HG03558 (cell line): ENCODE measurements around the gene ZSCAN26.
A peak's percentile ranks its signal among the peaks of the same experiment; 100 is the strongest.
"Not testable (repeated sequence)": the region's sequence is repeated elsewhere in the genome, so short reads cannot be mapped to it uniquely, and the experiment has no call there.

Experiments
- ATAC-seq: cut with Tn5 transposase; IDR thresholded peaks from one replicate; pipeline ENCODE4 v1.9.1; 2021; ENCODE audit warnings: moderate number of reproducible peaks; ENCODE audit not compliant: unreplicated experiment; ENCODE audit errors: extremely low read depth

The ZSCAN26 gene

GRCh38 chr6:28252009-28252975 lies 14.7 kb upstream of the ZSCAN26 start, which contains the start of gene ZKSCAN4:
Gene ZKSCAN4, minus strand, starts transcription at chr6:28252269. Its CDS starts 289 bp downstream, at chr6:28251980.
- ATAC-seq, result no peak

DNA sequence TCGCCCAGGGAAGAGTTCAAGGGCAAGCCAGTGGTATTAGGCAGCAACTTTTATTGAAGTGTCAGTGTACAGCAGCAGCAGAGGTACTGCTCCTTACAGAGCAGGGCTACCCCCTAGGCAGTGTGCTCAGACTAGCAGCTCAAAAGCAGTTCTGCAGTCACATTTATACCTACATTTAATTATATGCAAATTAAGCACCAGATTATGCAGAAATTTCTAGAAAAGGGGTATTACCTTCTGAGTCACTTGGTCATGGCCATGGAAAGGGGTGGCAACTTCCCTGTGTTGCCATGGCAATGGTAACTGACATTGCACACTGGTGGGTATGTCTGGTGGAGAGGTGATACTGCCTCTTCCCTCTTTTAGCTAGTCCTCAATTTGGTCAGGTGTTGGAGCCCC lies 12.8 kb upstream of the ZSCAN26 start:
- no peak for ATAC-seq

GRCh38 chr6:28257042-28257441 lies 9.9 kb upstream of the ZSCAN26 start:
- no peak for ATAC-seq

DNA sequence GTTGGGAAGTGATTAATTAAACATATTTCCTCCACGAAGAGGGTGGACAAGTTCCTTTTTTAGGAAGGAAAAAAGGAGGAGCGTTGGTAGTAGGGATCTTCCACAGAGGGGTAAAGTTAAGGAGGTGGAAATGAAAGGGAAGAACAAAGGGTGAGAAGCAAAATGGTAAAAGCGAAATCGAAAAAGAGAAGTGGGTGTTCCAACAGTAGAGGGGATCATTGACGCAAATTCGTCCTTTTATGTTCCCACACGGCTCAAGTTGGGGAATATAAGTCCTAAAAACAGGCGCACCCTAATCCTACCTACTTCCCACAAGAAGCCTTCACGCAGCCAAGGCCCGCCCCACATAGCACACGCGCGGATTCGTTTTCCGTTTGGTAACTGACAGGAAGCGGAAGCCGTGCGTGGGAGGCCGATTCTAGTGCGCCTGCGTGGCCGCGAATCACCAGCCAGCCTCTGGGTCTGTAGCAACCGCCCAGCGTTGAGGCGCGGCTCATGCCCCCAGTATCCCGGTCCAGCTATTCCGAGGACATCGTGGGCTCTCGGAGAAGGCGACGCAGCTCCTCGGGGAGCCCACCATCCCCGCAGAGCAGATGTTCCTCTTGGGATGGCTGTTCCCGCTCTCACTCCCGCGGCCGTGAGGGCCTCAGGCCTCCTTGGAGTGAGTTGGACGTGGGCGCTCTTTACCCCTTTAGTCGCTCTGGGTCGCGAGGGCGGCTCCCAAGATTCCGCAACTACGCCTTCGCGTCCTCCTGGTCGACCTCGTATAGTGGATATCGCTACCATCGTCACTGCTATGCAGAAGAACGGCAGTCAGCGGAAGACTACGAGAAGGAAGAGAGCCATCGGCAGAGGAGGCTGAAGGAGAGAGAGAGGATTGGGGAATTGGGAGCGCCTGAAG lies 7.8 kb upstream of the ZSCAN26 start, which contains the start of gene NKAPL:
Gene NKAPL, plus strand, starts transcription at position 421 of the 901 bp plus-strand sequence. Its CDS starts 75 bp downstream, at position 496.
- no peak for ATAC-seq

- no peak for ATAC-seq
Measured at GRCh38 chr6:28263922-28264321, 3.0 kb upstream of the ZSCAN26 start.

DNA sequence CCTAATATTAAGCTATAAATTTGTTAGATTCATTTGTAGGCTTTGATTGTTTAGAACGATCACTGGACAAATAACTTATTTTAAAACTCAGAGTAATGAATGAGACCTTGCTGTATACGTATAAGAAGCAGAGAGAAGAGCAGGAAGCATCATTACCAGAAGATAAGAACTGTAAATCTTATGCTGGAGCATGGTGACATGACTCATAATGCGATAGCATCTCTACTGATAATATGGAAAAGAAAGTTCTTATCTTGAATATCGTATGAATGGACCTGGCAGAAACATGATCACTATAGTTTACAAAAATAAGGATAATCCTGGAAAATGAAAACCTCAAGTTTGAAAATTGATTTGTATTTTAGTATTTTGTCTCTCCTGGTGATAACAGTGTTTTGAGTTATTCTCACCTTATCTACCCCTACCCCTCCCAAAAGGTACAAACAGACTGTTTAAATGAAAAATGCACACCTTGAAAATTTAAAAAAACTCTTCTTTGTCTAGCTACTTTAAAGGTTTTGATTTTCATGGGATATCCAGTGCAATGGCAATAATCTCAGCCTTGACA lies 2.0 kb upstream of the ZSCAN26 start:
- ATAC-seq, result no peak

- no peak for ATAC-seq
Measured at GRCh38 chr6:28266563-28266961, 381 bp upstream of the ZSCAN26 start.

- ATAC-seq, result no peak
Measured at GRCh38 chr6:28267695-28268059, 734 bp downstream of the ZSCAN26 start.

DNA sequence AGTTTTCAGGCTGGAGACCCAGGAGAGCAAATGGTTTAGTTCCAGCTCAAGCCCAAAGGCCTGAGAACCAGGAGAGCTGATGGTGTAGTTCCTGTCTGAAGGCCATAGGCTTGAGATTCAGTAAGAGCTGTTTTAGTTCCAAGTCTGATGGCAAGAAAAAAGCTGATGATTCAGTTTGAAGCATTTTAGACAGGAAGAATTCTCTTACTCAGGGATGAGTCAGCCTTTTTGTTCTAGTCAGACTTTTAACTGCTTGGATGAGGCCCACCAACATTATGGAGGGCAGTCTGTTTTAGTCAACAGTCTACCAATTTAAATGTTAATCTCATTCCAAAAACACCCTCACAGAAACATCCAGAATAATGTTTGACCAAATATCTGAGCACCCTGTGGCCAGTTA lies 2.5 kb downstream of the ZSCAN26 start:
- ATAC-seq, result no peak

- ATAC-seq, result no peak
Measured at GRCh38 chr6:28274888-28275287, 7.9 kb downstream of the ZSCAN26 start.

- ATAC-seq, result no peak
Measured at GRCh38 chr6:28277746-28278145, 10.8 kb downstream of the ZSCAN26 start.

GRCh38 chr6:28280595-28281287 lies 13.8 kb downstream of the ZSCAN26 start:
- ATAC-seq, result no peak

GRCh38 chr6:28281288-28282064 lies 14.5 kb downstream of the ZSCAN26 start, which contains the start of gene PGBD1:
Gene PGBD1, plus strand, starts transcription at chr6:28281572. Its CDS starts 2,242 bp downstream, at chr6:28283814.
- ATAC-seq, result peak; percentile 65

GRCh38 chr6:28282926-28283325 lies 16.0 kb downstream of the ZSCAN26 start:
- no peak for ATAC-seq

DNA sequence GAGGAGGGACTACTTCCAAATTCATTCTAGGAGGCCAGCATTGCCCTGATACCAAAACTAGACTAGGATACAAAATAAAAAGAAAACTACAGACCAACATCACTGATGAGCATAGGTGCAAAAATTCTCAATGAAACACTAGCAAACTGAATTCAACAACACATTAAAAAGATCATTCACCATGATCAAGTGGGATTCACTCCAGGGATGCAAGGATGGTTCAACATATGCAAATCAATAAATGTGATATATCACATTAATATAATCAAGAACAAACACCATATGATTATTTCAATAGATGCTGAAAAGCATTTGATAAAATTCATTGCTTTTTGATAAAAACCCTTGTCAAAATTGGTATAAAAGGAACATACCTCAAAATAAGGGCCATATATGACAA lies 24.6 kb downstream of the ZSCAN26 start:
- ATAC-seq, result no peak

DNA sequence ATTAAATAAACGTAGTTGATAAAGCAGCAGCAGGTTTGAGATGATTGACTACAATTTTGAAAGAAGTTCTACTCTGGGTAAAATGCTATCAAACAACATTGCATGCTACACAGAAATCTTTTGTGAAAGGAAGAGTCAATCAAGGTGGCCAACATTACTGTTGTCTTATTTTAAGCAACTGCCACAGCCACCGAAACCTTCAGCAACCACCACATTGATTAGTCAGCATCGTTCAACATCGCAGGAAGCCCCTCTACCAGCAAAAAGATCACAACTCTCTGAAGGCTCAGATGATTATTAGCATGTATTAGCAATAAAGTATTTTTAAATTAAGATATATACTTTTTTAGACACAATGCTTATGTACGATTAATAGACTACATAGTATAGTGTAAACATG lies 28.4 kb downstream of the ZSCAN26 start:
- no peak for ATAC-seq

DNA sequence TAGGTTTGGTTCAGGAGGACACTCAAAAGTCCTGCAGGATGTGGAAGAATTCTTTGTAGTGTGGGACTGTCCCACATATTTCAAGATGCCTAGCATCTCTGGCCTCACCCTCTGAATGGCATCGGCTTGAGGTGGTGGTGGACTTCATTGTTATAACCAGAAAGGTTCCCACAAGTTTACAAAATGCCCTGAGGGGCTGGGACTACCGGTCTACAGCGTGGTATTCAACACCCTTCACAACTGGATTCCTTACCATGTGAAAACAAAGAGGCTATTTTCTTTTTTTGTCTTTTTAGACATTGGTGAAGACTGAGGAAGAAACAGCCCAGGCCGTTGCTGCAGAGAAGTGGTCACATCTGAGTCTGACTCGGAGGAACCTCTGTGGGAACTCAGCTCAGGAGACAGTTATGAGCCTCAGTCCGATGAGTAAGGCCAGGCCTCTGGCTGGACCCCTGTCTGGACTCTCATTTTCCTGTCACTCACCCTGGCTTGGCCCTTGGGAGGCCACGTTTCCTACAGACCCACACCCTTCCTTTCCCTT lies 29.6 kb downstream of the ZSCAN26 start:
- ATAC-seq, result no peak

DNA sequence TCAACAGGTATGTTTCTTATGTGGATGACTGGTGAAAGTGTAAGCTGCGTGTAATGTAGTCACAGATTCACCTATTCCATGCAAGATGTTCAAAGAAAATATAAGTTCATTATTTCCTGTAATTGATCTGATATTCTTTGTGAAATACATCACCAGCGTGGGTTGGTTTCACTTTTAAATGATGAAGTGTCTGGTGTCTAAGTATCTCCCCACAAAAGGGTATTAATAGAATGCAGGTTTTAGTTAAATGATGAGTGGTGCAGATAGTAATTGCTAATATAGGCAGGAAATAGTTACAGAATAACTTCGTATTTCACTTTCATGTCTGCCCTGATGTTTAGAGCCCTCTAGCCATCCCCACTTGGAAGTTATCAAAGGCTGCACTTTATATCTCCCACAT lies 36.6 kb downstream of the ZSCAN26 start:
- ATAC-seq, result no peak

- not testable (repeated sequence) for ATAC-seq
Measured at GRCh38 chr6:28306363-28306762, 39.4 kb downstream of the ZSCAN26 start.
